Limb (tissue), 2 donors: Measurements from ENCODE around the gene MAGI1.

ENCODE experiments used
- DNase-seq, 2 donors: peaks; one replicate each; pipeline ENCODE4 v3.0.0-alpha.2; 2016; ENCODE audit errors: extremely low spot score in 2 of 2

The MAGI1 gene

DNA sequence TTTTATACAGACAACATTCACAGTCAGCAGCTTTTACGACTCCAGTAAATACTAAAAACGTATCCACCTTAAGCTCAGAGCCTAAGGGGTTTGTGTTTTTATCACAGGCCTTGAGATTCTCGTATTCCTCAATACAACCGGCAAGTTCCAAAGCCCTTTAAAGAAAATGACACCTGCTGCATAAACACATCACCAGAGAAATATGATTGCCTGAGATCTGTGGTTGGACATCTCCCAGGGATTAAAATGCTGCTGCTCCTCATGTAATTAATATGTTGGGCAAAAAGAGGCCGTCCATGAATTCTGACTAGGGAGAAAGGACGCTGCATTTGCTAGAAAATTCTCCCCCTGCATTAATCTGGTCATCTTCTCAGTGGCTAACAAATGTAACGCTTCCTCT, 544.8 kb downstream of the MAGI1 start:
- no peak for DNase-seq

DNA sequence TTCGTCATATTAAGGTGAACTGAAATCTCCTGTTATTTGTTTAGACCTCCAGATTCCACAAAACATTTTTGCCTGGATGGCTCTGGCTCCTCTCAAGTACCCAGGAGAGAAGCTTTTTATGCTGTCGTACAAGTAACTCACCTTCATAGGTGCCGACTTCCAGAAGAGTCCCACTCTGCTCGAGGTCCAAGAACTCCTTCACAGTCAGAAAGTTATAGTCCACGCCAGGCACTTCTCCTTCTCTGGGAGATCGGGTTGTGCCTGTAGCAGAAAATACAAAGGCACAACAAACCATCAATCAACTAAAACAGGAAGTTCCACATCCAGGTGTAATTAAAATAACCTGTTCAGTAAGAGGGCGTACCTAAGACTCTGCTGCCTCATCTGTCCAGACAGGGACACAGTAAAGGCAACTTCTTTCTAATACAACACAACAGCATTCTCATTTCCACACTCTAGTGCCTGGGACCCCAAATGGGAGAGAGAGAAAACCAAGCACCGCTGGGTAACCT, 545.3 kb downstream of the MAGI1 start:
- DNase-seq: no peak

DNA sequence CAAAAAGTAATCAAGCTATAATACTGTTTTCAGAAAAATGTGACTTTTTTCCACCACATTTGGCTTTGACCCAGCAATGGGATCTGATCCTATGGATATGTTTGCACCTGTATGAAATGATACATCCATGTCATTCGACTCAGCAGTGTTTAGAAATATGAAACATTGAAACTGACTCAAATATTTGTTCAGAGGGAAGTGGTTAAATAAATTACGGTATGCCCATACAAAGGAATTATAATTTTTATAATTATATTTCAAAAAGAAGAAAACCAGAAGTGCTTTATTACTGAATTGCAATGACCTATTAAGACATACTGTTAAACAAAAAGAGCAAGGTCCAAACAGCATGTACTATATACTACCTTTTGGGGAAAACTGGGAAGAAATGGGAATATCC, 546.5 kb downstream of the MAGI1 start:
- DNase-seq: no peak

DNA sequence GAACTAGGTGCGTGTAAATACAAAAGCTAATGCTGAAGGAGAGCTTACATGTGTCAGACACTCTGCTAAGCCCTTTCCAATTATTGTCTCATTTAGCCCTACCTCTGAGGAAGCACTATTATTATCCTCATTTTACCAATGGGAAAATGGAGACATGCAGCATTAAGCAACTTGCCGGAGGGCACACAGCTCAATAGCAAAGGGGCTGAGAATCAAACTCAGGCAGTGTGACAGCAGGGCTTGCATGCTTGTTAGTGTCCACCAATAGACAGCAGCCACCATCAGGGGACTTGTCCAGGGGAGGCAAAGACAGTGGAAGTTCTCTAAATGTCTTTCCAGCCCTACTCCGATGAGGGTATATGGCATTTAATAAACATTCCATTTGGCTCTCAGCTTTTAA, 548.6 kb downstream of the MAGI1 start:
- DNase-seq: no peak

DNA sequence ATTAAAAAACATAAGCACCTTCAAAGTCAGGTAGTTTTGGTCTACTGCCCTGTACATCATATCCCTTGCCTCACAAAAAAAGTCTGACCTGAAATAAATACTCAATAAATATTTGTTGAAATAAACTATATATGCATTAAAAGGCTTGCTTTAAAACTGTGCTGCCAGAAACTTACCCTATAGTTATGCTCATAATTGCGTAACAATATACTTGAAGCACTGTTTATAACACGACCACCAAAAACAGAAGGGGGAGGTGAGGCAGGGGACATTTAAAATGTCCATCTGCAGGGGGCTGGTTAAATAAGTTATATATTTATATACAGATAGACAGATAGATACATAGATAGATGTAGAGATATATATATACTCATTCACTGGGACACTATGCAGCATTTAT, 549.5 kb downstream of the MAGI1 start:
- no peak for DNase-seq

DNA sequence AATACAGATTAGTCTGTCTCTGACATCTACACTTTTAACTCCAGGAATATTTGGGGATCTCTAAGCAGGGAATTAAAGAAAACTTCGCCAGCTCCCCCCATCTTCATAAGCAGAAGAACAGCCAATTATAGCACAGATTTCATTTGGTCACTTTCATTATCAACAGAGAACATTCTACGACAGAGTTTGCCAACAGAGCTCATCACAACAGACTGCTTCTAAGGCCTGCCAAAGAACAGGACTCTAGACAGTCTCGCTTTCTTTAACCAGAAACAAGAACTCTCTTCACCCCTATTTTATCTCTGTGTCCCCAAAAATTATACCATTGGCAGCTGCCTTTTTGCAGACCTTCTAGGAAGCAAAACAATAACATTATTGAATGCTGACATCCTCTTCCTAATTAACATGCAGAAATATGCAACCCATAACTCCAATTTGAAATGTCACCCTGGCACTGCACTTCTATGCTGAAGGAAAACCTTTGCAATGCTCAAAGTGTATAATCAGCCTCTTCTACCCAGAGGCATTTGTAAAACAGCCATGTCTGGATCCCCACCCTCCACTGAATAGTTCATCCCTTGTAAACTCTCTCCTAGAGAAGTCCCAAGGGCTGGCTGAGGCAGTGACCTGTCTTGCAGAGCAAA, 552.8 kb downstream of the MAGI1 start:
- no peak for DNase-seq

DNA sequence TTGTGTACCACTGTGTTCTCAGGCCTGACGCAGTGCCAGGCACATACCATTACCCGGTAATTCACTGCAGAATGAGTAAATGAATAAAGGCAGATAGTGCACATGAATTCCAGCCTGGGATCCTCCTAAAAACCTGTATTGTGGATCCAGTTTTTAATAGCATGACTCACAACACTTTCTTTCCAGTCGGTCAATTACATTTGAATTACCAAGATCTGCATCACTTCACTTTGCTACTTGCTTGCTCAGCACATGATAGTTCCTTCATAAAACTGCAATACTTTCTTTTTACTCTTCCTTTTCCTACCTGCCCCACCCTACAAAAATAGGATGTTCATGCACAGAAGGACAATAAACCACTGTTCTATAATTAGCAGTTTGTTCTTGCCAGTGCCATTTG, 553.8 kb downstream of the MAGI1 start:
- DNase-seq: no peak

DNA sequence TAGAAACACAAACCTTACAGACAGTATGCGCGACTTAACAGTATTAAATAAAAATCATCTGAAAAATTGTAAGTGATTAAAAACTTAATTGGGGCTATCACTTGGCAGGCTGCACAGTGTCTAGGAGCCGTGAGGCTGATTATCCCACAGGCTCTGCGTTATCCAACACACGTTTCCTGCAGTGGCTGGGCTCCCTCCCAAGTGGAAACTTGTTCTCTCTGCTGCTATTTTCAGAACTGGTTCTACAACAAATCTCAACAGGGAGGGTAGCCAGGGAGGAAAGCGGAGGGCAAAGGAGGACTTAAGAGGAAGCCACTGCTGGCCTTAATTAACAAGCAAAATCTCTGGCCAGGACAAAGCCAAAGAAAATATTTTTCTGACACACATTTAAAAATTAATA, 555.2 kb downstream of the MAGI1 start:
- DNase-seq: peak; percentile 46 to 62

DNA sequence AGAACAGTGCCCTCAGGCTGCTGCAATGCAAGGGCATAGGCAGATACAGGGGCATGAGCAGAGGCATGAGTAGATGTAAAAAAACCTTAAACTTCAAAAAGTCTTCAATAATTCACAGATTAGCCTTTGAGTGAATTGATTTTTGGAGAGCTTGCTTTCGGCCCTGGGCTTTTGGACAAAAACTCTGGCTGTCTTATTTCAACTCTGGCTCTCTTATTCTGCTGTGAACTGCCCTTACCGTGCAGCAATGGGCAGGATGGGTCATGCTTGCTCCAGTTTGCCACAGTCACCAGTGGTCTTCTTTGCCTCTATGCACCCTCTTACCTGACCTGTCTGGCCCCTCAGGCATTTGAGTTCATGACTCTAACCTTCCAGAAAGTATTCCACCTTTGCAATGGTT, 555.7 kb downstream of the MAGI1 start:
- no peak for DNase-seq

DNA sequence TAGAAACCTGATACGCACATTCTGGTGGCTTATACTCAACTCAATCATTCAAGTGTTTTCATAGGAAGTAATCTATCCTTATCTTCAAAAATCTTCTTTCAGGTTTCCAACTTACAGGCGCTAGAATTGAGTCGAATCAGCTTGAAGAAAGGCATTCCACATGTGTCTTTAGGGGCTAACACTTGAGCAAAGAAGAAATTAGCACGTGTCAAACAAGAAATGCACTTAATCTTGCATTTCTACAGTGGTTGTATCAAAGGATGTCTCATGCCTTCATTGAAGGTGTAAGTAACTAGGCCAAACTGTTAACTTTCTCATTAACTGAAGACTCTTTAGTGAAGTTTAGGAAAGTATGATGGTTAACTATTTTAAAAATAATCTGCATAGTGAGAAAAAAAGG, 557.6 kb downstream of the MAGI1 start:
- no peak for DNase-seq

DNA sequence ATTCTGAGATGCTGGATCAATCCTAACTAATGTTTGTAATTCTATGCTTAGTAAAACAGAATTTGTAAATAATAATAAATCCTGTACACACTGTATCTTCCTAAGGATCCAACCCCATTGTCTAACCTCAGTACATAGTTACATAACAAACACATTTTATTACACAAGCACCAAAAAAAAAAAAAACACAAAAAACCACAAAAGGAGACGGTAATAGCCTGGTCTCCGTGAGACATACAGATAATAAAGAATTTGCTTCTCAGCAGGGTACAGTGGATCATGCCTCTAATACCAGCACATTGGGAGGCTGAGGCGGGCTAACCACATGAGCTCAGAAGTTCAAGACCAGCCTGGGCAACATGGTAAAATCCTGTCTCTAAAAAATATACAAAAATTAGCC, 558.7 kb downstream of the MAGI1 start:
- DNase-seq: no peak

DNA sequence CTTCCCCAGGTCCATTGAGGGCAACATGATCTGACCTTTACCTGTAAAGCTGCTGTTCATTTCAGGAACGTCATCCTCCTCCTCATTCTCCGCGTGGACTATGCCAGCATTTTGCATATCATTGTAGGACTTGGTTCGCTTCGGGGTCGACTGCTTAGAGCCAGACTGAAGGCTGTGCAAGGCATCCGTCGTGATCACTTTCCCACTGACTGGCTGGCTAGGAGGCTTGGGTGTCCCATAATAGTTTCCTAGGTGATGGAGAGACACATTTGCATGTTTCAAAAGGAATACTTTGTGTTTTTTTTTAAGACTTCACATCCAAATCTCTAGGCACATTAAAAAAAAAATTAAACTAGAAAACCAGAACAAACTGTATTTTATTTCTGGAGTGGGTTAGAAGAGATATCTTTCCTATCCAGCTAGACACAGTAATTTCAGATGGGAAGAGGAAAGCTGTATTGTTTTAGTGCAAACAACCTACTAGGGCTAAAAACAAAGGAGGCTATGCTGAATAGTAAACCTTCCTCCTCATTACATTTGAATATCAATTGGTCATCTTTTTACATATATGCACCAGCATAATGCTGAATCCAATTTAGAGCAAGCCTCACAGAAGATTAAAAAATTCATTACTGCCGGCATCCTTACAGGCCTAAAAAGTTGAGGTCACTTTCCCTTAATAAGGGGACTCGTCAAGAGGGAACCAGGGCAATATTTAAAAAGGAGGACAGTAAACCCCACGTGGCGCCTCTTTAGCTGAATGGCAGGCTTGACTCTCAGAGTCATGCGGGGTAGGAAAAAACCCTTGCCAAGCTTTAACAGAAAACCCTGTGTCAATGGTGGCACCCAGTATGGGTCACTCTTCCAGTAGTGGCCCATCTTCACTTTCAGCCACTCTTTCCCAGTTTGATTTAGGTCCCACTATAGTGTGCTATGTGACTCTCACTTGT, 559.9 kb downstream of the MAGI1 start:
- DNase-seq: no peak

DNA sequence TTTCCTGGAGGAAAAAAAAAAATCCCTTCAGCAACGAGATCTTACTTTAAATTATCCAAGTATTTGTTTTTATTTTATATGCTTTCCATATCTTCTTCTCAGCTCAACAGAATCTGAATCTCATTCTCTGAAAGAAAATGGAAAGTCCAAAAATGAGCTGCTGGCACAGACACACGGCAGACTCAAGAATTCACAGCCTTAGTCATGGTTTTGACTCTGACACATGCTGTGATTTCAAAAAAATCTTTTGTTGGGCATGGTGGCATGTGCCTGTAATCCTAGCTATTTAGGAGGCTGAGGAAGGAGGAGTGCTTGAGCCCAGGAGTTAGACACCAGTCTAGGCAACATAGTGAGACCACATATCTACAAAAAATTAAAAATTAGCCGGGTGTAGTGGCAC, 565.0 kb downstream of the MAGI1 start:
- no peak for DNase-seq

DNA sequence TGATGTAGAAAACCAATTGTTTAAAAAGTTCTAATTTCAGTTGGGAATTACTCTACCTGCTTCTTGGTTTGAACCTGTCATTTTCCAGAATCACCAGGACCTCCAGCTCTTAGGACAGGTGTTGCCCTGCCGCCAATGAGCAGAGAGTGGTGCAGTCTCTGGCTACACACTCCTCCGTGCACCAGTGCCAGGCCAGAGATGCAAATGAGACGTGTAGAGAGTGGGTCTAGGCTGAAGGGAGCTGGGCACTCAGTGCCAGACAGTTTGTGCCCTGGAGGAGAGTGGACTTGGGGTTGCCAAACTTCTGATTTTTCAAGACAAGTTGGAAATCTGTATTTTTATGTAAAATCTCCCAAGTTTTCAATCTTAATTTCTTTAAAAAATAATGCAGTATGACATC, 566.2 kb downstream of the MAGI1 start:
- DNase-seq: no peak

DNA sequence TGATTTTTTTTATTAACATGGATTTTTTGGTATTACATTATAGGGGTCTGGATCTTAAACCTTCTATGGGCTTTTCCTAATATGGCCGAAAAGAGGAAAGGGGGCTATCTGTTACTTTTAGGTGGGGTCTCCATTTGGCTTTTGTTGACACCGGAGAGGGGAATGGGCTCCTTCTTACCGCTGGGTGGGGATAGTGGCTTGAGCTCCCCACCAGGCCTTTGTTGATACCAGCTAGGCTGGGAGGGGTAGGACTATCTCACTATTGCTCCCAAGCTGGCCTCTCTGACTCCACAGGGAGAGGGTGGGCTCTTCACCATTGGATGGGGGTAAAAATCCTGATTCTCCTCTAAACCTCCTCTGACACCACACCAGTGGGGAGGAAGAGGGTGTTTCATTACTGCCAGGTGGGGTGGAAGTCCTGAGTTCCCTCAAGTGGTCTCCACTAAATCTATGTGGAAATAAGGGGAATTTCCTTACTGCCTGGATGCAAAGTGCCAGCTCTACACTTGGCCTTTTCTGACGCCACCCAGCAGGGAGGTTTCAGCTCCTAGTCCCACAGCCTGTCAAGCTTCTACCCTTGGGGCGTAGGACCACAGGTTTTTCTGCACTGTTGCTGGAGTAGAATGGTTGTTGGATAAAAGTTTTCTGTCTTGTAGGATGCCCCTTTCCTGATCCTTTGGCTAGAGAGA, 572.3 kb downstream of the MAGI1 start:
- no peak for DNase-seq

DNA sequence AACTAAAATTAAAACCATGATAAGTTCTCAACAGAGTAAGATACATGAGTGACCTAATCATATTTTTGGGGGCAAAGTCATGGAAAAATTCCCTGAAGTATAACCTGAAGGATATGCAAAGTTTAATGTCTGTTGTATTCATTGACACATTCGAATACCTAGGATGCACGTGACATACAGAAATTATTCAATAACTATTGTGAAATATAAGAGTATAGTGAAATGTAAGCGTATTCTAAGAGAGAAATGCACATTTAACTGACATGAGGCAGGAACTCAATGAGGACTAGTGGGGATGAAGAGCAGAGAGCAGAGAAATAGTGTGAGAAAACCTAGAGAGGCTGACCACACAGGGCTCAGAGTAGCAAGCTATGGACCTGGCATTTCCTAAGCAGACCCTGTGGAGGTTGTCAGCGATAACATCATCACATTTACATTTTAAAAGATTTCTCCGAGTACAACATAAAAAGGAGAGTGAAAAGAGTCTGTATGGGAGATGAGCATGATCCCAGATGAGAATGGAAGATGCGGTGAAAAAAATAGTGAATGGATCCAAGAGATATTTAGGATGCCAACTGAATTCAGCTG, 588.8 kb downstream of the MAGI1 start:
- no peak for DNase-seq

DNA sequence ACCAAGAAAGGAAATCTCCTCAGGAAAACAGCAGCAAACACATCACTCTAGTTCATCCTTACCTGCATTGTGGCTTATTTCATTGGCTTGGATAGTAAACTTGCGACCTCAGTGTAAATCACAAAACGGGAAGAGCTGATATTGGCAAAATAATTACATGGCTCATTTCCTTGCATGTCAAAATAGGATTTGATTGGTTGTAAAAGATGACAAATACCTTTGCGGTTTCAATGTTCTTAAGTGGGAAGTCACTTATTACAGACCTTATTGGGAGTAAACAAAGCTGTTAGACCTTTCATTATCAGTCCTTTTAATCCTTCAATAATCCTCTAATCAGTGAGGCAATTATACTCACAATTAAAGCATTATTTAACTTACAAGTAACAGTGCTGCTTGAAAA, 590.6 kb downstream of the MAGI1 start:
- DNase-seq: no peak

DNA sequence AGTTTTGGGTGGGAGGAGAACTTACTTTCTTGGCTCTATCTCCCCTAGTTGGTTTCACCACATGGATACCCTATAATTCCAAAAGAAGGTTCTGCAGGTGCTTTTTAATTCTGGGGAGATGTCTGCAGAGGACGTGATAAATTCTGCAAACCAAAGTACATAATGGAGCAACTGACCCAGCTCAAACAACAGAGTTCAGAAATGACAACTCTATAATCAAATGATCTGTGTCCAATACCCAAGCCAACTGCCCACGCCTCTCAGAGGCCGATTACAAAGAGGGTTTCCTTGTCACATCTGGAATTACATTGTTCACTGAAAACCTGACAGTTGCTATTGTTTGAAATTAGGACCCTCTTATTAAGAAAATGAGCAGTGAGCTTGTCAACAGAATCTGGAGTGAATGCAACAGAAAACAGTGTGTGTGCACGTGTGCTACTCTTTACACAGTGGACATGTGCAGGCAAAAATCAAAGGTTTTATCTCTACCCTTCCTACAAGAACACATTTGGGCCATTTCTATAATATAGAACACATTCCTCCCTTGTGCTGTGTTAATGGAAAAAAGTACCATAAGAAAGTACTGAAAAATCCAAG, 593.0 kb downstream of the MAGI1 start:
- no peak for DNase-seq

DNA sequence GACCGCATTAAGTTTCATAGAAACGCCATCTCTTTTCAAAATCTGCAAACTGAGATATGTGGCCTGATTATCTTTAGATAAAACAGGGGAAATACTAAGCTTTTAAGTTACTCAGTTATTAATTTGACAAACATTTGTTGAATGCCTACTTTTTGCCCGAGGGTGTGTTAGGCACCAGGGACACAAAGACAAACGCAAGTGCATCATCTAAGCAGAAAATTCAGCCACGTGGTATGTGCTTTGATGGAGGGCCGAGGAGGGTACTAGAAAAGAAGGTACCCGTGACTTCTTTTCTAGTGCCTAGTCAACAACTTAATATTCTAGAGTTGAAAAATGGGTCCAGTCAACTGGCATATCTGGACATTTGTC, 594.3 kb downstream of the MAGI1 start:
- no peak for DNase-seq

DNA sequence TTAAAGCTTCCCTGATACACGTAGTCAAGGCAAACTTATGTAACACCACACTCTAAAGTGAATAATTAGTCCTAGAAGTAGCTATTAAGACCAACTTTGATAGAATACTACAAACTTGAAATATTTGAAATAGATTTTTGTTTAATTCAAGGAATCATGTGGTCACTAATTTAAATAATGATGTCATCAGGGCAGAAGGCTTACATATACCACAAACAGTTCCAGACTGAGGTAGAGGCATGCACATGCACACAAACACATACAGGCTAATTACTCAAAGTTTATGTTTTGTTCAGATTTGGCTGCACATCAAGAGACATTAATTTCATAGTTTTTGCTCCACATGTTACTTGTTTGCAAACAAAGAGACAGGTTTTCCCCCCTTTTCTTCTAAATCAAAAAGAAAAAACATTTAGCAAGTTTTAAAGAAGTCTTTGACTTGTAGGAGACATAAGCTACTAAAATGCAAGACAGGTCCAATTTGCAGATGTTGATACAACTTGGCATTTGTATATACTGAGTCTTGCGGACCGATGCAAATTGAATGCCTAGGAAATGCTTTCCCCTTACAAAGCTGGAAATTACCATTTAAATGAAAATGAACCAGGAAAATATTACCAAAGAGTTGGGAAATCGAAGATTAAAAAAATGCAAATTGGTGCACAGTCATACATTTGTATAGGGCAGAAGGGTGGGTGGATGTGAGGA, 594.8 kb downstream of the MAGI1 start:
- DNase-seq: no peak
